VCaP (cell line): ENCODE data around the gene CFAP74.

Experiments
- H3K27ac ChIP-seq: fragments of 450-650 bp; 2 replicates; pipeline ENCODE4 v1.5.1; 2017
- CTCF ChIP-seq: fragments of 450-650 bp; conservative IDR thresholded peaks from 2 replicates; pipeline ENCODE4 v1.5.1; 2017; ENCODE audit warnings: mild to moderate bottlenecking, moderate library complexity

Gene CFAP74

GRCh38 chr1:2028870-2029560 lies 25.4 kb upstream of the CFAP74 start:
- TF ChIP-seq CTCF: no peak
- H3K27ac ChIP-seq: no peak overlapping the region

GRCh38 chr1:2027961-2028583 lies 24.5 kb upstream of the CFAP74 start:
- no peak overlapping the region for H3K27ac ChIP-seq
- no peak for TF ChIP-seq CTCF

DNA sequence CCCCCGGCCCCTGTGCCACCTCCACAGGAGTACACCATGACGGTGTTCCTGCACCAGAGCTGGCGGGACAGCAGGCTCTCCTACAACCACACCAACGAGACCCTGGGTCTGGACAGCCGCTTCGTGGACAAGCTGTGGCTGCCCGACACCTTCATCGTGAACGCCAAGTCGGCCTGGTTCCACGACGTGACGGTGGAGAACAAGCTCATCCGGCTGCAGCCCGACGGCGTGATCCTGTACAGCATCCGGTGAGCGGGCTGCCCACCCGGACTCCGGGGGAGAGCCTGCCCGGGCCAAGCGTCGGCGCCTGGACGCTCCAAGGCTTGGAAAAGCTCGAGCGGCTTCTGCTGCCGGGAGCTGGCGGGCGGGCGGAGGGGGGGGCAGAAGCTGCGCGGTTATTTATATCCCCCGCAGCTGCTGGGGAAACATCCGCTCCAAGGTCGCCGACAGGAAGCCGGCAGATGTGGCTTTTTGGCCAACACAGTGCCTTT lies 21.9 kb upstream of the CFAP74 start:
- TF ChIP-seq CTCF: no peak
- H3K27ac ChIP-seq: no peak overlapping the region

DNA sequence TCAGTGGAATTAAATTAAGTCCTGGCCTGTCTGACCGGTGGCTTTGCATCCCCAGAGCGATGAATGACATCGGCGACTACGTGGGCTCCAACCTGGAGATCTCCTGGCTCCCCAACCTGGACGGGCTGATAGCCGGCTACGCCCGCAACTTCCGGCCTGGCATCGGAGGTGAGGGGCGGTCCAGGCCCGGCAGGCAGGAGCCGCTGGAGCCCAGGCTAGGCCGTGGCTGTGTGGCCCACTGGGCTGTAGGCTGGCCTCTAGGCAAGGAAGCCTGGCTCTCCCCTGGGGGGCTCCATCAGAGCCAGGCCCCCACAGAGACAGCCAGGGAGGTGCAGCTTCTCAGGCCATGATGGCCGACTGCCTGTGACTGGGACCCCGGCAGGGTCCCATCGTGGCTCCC lies 21.3 kb upstream of the CFAP74 start:
- no peak for TF ChIP-seq CTCF
- no peak overlapping the region for H3K27ac ChIP-seq

- H3K27ac ChIP-seq: no peak overlapping the region
- no peak for TF ChIP-seq CTCF
Measured at GRCh38 chr1:2024451-2024850, 20.9 kb upstream of the CFAP74 start.

DNA sequence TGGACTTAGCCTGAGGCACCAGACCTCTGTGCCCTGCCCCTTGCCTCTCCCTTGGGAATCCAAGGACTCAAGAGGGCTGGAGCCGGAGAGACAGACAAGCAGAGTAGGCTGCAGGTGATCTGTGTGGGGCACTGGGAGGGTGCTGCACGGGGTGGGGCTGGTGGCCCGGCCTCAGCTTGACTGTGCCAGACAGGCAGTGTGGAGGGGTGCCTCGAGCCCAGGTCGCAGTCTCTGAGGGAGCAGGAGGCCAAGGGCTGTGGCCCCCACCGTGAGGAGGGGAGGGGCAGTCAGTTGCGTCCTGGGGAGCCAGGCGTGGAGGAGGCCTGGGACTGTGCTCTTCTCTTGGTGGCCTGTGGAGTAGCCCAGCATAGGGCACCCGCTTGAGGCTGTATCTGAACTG lies 19.6 kb upstream of the CFAP74 start:
- no peak overlapping the region for H3K27ac ChIP-seq
- TF ChIP-seq CTCF: no peak

DNA sequence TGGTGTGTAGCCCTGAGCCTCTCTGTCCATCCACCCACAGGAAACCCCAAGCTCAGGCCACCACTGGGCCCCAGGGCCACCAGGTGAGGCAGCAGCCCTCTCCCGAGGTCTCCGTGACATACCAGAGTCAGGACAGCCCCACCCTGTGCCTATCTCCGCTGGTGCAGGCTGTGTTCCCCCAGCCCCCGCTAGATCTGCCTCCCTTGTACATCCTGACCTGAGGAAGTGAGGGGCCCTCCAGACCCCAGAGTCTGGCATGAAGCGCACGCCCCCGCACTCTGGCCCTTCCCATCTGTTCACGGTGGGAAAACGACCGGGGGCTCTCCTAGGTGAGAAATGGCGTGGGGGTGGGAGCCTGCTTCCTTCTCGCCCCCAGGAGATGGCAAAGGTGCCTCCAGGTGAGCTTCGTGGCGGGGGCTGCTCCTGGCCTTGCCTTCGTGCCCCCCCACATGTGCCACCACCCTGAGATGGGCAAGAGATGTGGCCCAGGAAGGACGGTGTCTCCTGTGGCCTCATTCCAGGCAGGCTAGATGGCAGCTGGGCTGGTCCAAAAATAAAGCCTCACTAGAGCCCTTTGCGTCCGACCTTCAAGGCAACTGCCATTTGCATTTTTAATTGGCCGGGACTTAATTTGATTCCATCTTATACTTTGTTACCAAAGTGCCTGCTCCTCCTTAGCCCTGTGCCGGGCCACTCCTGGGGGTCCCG lies 18.6 kb upstream of the CFAP74 start:
- no peak overlapping the region for H3K27ac ChIP-seq
- TF ChIP-seq CTCF: no peak
